DMS153 (cell line): ENCODE data around the gene GLI3.
"Not testable (repeated sequence)": the region's sequence is repeated elsewhere in the genome, so short reads cannot be mapped to it uniquely, and the experiment has no call there.

ENCODE experiments used
- DNase-seq: peaks from one replicate; lab custom pipeline; 2025; lab: John Stamatoyannopoulos, UW

The GLI3 gene

GRCh38 chr7:42212541-42213090 is 24.4 kb downstream of the GLI3 start:
- DNase-seq, result no peak

DNA sequence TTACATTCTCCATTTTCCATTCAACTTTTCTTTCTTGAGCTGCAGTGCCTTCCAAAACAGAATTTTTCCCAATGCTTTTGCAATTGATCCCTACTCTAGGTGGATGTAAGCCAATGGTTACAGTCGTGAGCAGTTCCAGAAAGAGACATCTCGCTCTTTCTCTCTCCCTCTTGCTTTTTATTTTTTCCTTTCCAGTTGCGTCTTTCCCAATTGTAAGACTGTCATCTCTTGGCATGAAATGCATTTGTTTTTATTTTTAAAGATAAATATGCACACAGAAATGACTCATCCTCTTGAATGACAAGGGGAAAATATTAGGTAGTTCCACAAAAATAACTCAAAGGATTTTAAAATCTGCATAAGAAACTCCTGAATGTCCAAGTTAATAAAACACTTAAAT is 25.1 kb downstream of the GLI3 start:
- DNase-seq, result no peak

DNA sequence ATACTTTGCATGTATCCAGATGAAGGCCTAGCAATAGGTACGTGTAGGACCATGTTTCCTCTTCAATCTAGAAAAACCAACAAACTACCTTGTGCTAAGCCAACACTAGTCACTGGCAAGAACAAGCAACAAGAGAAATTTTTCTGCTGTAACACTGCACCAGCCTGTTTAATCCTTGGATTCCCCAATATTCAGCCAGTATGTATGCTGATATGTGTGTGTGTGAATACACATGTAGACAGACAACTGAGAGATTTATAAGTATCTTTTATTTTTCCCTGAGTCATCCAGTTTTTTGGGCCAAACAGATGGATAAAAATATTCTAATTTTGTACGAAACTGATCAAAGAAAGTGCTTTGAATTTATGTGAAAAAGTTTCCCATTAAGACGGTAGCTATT is 26.2 kb downstream of the GLI3 start:
- no peak for DNase-seq

DNA sequence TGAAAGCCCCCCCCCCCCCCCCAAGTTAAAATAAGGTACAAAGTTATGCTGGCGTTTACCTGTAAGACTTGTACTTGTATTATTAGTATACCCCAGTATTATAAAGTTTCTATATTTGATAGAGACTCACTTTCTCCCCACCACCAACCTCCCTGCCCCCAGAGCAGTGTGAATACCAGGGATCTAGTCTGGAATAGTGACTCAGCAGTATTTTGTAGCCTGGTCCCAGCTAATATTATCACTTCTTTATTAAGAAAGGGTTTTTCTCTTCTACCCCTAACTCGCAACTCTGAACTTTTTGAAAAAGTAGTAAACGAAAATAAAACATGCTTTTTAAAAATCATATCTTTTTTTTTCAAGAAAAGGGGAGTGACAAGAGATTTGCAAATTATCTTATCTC is 26.7 kb downstream of the GLI3 start:
- no peak for DNase-seq

GRCh38 chr7:42209085-42209484 is 27.9 kb downstream of the GLI3 start:
- DNase-seq, result not testable (repeated sequence)

DNA sequence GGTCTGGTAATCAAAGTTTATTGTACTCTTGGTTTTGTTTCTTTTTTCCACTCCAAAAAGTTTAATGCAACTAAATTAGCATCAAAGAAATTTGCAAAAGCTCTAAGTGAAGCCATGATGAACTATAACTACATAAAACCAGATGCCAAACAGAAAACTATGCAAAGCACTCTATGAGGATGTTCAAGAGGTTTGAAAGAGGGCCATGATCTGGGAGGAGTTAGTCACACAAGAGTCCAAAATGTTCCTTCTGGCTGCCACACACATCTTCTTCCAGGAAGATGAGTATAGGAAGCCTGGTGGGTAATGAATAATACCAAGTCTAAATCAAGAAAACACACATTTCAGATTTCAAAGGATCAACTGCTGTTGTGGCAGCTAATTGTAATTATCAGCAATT is 28.4 kb downstream of the GLI3 start:
- DNase-seq, result no peak

DNA sequence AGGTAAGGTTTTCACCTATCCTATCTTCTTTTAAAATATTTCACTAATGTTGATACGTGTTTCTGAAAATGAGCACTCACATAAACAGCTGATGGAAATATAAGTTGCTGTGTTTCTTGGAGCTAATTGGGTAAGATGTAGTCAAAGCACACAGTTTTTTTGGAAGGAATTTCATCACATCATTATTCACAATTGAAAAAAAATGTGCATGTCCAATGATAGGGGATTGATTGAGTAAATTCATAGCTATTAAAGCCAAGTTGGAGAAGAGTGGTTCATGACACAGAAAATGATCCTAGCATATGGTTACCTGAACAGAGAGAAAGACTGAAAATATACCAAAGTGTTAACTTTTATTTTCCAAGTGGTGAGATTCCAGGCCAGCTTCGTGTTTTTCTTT is 29.6 kb downstream of the GLI3 start:
- no peak for DNase-seq

DNA sequence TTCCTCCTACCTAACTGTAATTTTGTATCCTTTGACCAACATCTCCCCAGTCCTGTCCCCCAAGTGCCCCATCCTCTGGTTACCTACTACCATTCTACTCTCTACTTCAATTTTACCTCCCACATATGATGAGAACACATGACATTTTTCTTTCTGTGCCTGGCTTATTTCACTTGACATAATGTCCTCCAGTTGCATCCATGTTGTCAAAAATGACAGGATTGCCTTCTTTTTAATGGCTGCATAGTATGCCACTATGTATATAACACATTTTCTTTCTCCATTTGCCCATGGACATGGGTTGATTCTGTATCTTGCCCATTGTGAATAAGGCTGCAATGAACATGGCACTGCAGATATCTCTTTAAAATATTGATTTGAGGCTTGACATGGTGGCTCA is 33.7 kb downstream of the GLI3 start:
- no peak for DNase-seq

- no peak for DNase-seq
Observed at GRCh38 chr7:42202601-42203000, 34.4 kb downstream of the GLI3 start.

GRCh38 chr7:42198974-42199668 is 37.9 kb downstream of the GLI3 start:
- DNase-seq, result no peak

DNA sequence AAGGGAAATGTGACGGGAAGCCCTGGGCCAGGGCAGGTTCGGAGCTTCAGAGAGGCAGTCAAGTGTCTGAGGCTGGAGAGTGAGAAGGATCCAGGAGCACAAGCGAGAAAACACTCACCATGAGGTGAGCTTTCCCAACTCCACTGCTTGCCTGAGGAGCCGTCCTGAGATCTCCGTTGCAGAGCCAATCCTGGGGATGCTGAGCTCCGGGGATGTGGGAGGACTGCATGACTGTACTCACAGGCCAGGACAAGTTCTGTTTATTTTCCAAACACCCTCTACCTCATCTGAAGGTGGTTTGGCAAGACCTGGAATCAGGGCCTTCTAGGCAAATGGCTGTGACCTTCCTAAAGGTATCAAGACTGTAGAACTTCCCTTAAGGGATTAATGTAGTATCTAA is 38.7 kb downstream of the GLI3 start:
- no peak for DNase-seq

DNA sequence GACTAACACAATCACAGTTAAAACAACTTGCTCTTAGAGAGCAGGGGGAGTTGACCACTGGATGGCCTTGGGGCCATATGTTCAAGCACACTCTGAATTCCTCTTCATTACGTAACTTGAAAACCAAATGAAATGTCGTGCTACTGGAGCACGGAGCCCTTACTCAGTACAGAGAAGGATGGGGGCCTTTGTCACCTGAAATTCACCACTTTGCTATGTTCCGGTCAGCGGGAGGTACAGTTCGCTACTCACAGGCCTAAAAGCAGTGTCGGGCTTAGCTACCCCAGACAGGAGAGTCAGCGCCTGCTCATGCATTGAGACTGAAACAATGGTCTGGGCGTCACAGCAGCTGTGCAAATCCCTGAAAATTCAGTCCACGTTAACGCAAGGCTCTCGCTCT is 39.6 kb downstream of the GLI3 start:
- no peak for DNase-seq

- no peak for DNase-seq
Observed at GRCh38 chr7:42194238-42194637, 42.8 kb downstream of the GLI3 start.

GRCh38 chr7:42193471-42194129 is 43.4 kb downstream of the GLI3 start:
- no peak for DNase-seq

GRCh38 chr7:42192851-42193461 is 44.1 kb downstream of the GLI3 start:
- no peak for DNase-seq

DNA sequence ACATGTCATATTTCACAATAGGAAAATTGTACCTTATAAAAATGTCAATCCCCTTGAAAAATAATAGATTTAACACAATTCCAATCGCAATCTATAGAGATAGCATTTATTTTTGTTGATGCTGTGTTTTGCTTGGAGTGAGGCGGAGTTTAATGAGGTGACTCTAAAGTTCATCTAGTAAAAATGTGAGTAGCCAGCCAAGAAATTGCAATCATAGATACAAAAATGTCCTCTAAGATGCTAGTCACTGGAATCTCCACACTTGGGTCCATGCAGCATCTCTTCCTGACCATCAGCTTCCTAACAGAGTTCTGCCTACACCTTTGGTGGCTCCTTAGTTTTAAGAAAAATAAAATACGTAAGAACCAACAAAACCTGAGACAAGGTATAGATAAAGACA is 44.9 kb downstream of the GLI3 start:
- no peak for DNase-seq

DNA sequence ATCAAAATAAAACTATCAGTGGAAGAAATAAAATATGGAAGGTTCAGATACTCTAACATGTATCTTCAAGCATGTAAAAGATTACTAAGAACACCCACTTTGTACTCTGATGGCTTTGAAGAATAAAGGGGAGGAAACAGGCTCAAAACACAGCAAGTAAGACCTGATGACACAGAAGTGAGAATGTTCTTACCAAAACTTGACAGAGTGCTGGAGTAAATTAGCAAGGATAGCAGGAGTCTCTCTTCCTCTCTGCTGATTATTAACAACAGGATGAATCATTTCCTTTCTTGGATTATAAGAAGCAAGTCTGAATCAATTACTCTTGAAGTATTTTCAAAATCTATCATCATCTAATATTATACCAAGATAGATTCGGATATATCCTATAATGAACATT is 47.5 kb downstream of the GLI3 start:
- no peak for DNase-seq

DNA sequence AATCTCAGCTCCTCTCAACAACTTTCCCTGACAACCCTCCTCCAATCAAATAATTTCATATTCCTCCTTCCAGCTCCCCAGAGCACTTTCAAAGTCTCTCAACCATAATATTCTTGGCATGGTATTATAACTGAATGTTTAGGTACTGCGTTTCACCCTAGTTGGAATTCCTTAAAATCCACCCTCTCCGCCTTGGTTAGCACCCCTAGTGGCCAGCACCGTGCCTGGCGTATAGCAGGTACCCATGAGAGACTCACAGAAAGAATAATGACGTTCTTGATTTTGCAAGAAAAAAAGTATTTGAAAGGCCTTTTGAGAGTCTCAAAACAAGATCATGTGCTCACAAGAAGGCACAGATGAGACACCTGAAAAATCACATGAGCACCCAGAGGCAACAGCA is 50.9 kb downstream of the GLI3 start:
- no peak for DNase-seq

DNA sequence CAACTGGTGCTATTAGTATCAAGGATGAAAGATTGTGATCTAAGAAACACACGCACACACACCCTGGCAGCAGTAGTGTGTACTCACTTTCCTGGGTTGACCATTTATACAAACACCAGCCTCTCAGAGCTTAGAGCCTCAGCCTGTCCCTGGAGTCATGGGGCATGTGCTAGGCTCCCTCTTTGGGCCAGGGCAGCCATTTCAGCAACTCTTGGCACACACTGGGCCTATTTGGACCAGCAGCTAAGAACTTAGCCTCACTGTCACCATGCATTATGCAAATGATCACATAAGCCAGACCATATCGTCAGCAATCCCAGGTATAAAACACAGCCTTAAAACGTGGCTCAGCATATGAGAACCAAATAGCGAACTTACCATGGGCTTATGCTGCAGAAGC is 51.3 kb downstream of the GLI3 start:
- no peak for DNase-seq

DNA sequence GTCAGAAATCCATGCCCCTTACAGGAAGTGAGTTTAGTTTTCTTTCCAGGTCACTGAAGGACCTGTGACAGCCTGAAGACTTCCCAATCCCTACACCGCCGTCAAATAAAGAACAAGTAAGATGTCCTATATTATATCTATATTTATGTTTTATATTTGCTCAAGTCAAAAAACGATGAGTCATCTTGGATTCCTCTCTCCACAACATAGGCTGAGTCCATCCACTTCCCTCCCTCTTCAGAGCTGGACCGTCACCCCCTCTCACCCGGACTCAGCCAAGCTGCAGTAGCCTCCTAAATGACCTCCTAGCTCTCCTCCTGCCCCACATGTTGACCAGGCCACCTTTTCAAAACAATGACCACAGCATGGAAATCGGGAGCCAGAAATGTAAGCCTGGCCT is 53.5 kb downstream of the GLI3 start:
- no peak for DNase-seq

- DNase-seq, result no peak
Observed at GRCh38 chr7:42181566-42181965, 55.4 kb downstream of the GLI3 start.

GRCh38 chr7:42180806-42181205 is 56.2 kb downstream of the GLI3 start:
- DNase-seq, result no peak

GRCh38 chr7:42176724-42177101 is 60.3 kb downstream of the GLI3 start:
- no peak for DNase-seq
